HCT116 (cell line): ENCODE results near the gene CRHR1. TPM values are rescaled to one million over a fixed set of nuclear protein-coding genes. Genes with fewer than 3 reads are reported as not detected.
A peak's percentile ranks its signal among the peaks of the same experiment; 100 is the strongest.

Experiments used
- ATAC-seq: fragments of 200-7000 bp; cut with Tn5 transposase; 2 replicates; pipeline ENCODE4 v1.9.1; 2020; ENCODE audit warnings: mild to moderate bottlenecking, moderate library complexity
- BruUV-seq: library from RNA; stranded (reverse); fragments of 400-500 nt; replicated peaks from 2 replicates; lab custom pipeline; 2021; lab: Mats Ljungman, UMichigan
- CTCF ChIA-PET: fragments of 300-600 bp; sonication (Branson Sonifier 250); formaldehyde crosslinking; loops from one replicate; lab custom pipeline; 2021; ENCODE audit warnings: antibody characterized with exemption; lab: Charles Lee
- POLR2A ChIA-PET: fragments of 300-600, 350-600 bp; sonication (Branson Sonifier 250); formaldehyde crosslinking; loops from one replicate; lab custom pipeline; 2021; ENCODE audit warnings: antibody characterized with exemption; lab: Charles Lee
- RAD21 ChIA-PET, 2 experiments: fragments of 300-600 bp; sonication (Branson Sonifier 250); formaldehyde crosslinking; loops; one replicate each; lab custom pipeline; 2023; ENCODE audit warnings: low total read pairs in 2 of 2; ENCODE audit not compliant: uncharacterized antibody in 2 of 2, unreplicated experiment in 2 of 2, low non-redundant PET in 1 of 2; lab: Charles Lee
- DNase-seq: peaks from one replicate; pipeline ENCODE4 v3.0.0-alpha.2; 2010; ENCODE audit warnings: low read depth, low spot score
- H2AFZ ChIP-seq: fragments of 200-600 bp; shearing (Covaris generic), sonication (generic); 2 replicates; pipeline ENCODE4 v1.6.1; 2017; ENCODE audit warnings: low read depth, mixed run types, mixed read lengths, antibody characterized with exemption, low read length; ENCODE audit not compliant: poor library complexity, severe bottlenecking
- H3K27ac ChIP-seq: 2 replicates; pipeline ENCODE4 v1.5.1; 2012; ENCODE audit warnings: low read depth, low read length
- H3K27me3 ChIP-seq: fragments of 200-600 bp; sonication (generic); 2 replicates; pipeline ENCODE4 v1.6.1; 2016; ENCODE audit warnings: mixed run types, low read length, mixed read lengths; ENCODE audit not compliant: insufficient read depth
- H3K36me3 ChIP-seq, 2 experiments: fragments of 200-500 bp in 1 of 2; fragments of 200-600 bp in 1 of 2; sonication (Bioruptor generic) in 1 of 2; sonication (generic) in 1 of 2; 2 replicates each; pipeline versions ENCODE4 v1.5.1 to v1.6.1; 2014 to 2016; ENCODE audit warnings: low read length in 2 of 2, inconsistent platforms in 1 of 2, mixed read lengths in 1 of 2, mixed run types in 1 of 2; ENCODE audit not compliant: insufficient read depth in 2 of 2, control insufficient read depth in 1 of 2
- H3K4me1 ChIP-seq, 2 experiments: fragments of 200-600 bp in 1 of 2; sonication (generic) in 1 of 2; 2 replicates each; pipeline versions ENCODE4 v1.5.1 to v1.6.1; 2012 to 2017; ENCODE audit warnings: low read length in 2 of 2, inconsistent platforms in 1 of 2, mild to moderate bottlenecking in 1 of 2, mixed read lengths in 1 of 2, mixed run types in 1 of 2, moderate library complexity in 1 of 2; ENCODE audit not compliant: insufficient read depth in 2 of 2, control insufficient read depth in 1 of 2
- H3K4me2 ChIP-seq: fragments of 200-600 bp; sonication (generic); 2 replicates; pipeline ENCODE4 v1.6.1; 2017; ENCODE audit warnings: mixed run types, low read length, mixed read lengths
- H3K4me3 ChIP-seq, 2 experiments: fragments of 200-600 bp in 1 of 2; sonication (generic) in 1 of 2; replicated peaks in 1 of 2; 2 replicates each; pipeline ENCODE4 v1.5.1; 2011 to 2016; ENCODE audit warnings: low read length in 2 of 2, control low read depth in 1 of 2, low read depth in 1 of 2, mild to moderate bottlenecking in 1 of 2, mixed read lengths in 1 of 2, mixed run types in 1 of 2
- H3K79me2 ChIP-seq: fragments of 200-600 bp; sonication (generic); 2 replicates; pipeline ENCODE4 v1.6.1; 2017; ENCODE audit warnings: mild to moderate bottlenecking, mixed run types, low read length, moderate library complexity, mixed read lengths; ENCODE audit not compliant: insufficient read depth
- H3K9ac ChIP-seq: fragments of 200-600 bp; sonication (generic); 2 replicates; pipeline ENCODE4 v1.6.1; 2016; ENCODE audit warnings: low read length, mixed read lengths
- H3K9me2 ChIP-seq: fragments of 200-600 bp; sonication (generic), shearing (Covaris generic); 2 replicates; pipeline ENCODE4 v1.6.1; 2017; ENCODE audit warnings: mixed run types, mild to moderate bottlenecking, moderate library complexity; ENCODE audit not compliant: insufficient read depth
- H3K9me3 ChIP-seq, 2 experiments: fragments of 200-500 bp in 1 of 2; fragments of 200-600 bp in 1 of 2; sonication (Bioruptor generic) in 1 of 2; sonication (generic) in 1 of 2; 2 replicates each; pipeline ENCODE4 v1.6.1; 2014 to 2017; ENCODE audit warnings: low read length in 2 of 2, mixed read lengths in 2 of 2, inconsistent platforms in 1 of 2, low read depth in 1 of 2, mild to moderate bottlenecking in 1 of 2, mixed run types in 1 of 2, moderate library complexity in 1 of 2; ENCODE audit not compliant: control insufficient read depth in 1 of 2, insufficient read depth in 1 of 2
- H4K20me1 ChIP-seq: fragments of 200-600 bp; sonication (generic), shearing (Covaris generic); 2 replicates; pipeline ENCODE4 v1.6.1; 2017; ENCODE audit warnings: mixed run types, mild to moderate bottlenecking, moderate library complexity; ENCODE audit not compliant: insufficient read depth
- CBX3 ChIP-seq: IDR thresholded peaks from 2 replicates; pipeline ENCODE4 v1.6.1; 2012; ENCODE audit warnings: low read depth
- CEBPB ChIP-seq: IDR thresholded peaks from 2 replicates; pipeline ENCODE4 v1.6.1; 2012; ENCODE audit warnings: low read depth
- ELF1 ChIP-seq: IDR thresholded peaks from 2 replicates; pipeline ENCODE4 v1.6.1; 2012; ENCODE audit warnings: low read depth, borderline replicate concordance
- EZH2 ChIP-seq: fragments of 200-600 bp; sonication (generic); IDR thresholded peaks from 2 replicates; pipeline ENCODE4 v1.6.1; 2017; ENCODE audit warnings: antibody characterized with exemption, mixed run types
- EZH2phosphoT487 ChIP-seq: fragments of 200-600 bp; IDR thresholded peaks from 2 replicates; pipeline ENCODE4 v1.6.1; 2018; ENCODE audit warnings: antibody characterized with exemption, borderline replicate concordance
- FOSL1 ChIP-seq: IDR thresholded peaks from 2 replicates; pipeline ENCODE4 v1.6.1; 2012; ENCODE audit warnings: low read depth
- JUND ChIP-seq: IDR thresholded peaks from 2 replicates; pipeline ENCODE4 v1.6.1; 2012
- POLR2A ChIP-seq: IDR thresholded peaks from 2 replicates; pipeline ENCODE4 v1.7.0; 2011; ENCODE audit warnings: borderline replicate concordance; ENCODE audit not compliant: insufficient read depth, insufficient read length; ENCODE audit errors: extremely low read depth
- SIN3A ChIP-seq: IDR thresholded peaks from 2 replicates; pipeline ENCODE4 v1.6.1; 2012; ENCODE audit warnings: low read depth
- SP1 ChIP-seq: IDR thresholded peaks from 2 replicates; pipeline ENCODE4 v1.6.1; 2012; ENCODE audit warnings: low read depth
- SRF ChIP-seq: IDR thresholded peaks from 2 replicates; pipeline ENCODE4 v1.6.1; 2012; ENCODE audit warnings: low read depth
- ZNF274 ChIP-seq: fragments of 200-500 bp; sonication (Bioruptor generic); IDR thresholded peaks from 2 replicates; pipeline ENCODE4 v1.6.1; 2014; ENCODE audit warnings: mild to moderate bottlenecking, low read depth, low read length, inconsistent platforms
- intact Hi-C: fragments of 100-400 bp; cut with micrococcal nuclease; formaldehyde crosslinking; loops from 2 replicates; pipeline ENCODE4 v1.10.0; 2022
- total RNA-seq: library from RNA; stranded (reverse); gene quantifications from one replicate; pipeline ENCODE4 v1.2.1, GENCODE V29; 2021; ENCODE audit not compliant: unreplicated experiment
- TF ChIP-seq, protein P1 (sequence below): IDR thresholded peaks from 2 replicates; pipeline ENCODE4 v1.6.1; 2012
- TF ChIP-seq, protein P2 (sequence below): IDR thresholded peaks from 2 replicates; pipeline ENCODE4 v1.6.1; 2011; ENCODE audit warnings: mild to moderate bottlenecking, low read length, moderate library complexity; ENCODE audit not compliant: insufficient replicate concordance; ENCODE audit errors: extremely low read depth
- TF ChIP-seq, protein P3 (sequence below): IDR thresholded peaks from 2 replicates; pipeline ENCODE4 v1.6.1; 2012; ENCODE audit warnings: low read depth
- TF ChIP-seq, protein P4 (sequence below): IDR thresholded peaks from 2 replicates; pipeline ENCODE4 v1.6.1; 2012

The CRHR1 gene
- total RNA-seq, 1 experiment from 2014 or later, result 0.12 TPM

DNA sequence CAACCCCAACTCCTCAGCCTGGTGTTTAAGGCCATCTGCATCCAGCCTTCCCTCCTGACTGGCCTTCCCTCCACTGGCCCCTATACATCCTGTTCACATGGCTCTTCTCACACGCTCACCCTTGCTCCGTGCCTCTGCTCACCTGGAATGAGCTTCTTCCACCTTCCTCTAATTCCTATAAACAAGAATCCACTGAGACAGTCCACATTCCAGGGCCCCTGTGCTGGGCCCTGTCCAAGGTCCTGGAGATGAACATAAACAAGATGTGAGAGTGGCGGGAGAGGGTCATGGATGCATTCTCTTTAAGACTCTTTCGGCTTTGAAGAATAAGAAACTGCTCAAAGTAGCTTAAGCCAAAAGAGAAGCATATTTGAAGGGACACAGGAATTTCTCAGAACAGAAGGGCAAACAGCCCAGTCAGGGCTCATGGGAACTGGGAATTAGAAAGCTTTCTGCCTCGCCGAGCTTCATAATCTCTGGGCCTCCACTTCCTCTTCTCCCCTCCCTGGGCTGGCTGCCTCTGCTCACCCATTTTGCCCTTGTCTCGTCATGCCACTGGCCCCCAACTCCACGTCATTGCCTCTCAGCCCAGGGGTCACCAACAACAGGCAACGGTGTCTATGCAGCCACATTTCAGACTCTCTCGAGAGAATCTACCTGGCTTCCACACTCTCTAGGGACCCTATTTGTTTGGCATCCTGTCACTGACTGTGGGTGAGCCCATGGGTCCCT lies 74.0 kb downstream of the CRHR1 start:
- DNase-seq (no peak), ATAC-seq (peak; percentile 52)
- Histone ChIP-seq H3K27me3 (peaks cover 19% of the 10 kb centered on the region), H3K4me2 (no peak overlapping the region), H3K36me3 (no peaks in the 10 kb centered on the region), H3K79me2 (no peaks in the 10 kb centered on the region), H3K4me1 (no peaks in the 10 kb centered on the region), H3K4me3 (no peak overlapping the region), H2AFZ (no peak overlapping the region), H3K9ac (no peak overlapping the region), H3K9me2 (no peaks in the 10 kb centered on the region), H4K20me1 (no peaks in the 10 kb centered on the region), H3K27ac (no peak overlapping the region), H3K9me3 (no peaks in the 10 kb centered on the region)
- ChIA-PET RAD21 (no interaction called here), CTCF (interaction anchor here (1.3 kb wide), 1 partner anchor 218 kb away, joined by 4 read pairs; no protein-coding TSS in a partner anchor), POLR2A (no interaction called here)
- intact Hi-C loops, result loop anchor here (10.0 kb wide), 1 partner anchor 643 kb away; no protein-coding TSS in a partner anchor
- BruUV-seq, result no TSS peak
- TF ChIP-seq FOSL1, result no peak
- TF ChIP-seq, protein P1, sequence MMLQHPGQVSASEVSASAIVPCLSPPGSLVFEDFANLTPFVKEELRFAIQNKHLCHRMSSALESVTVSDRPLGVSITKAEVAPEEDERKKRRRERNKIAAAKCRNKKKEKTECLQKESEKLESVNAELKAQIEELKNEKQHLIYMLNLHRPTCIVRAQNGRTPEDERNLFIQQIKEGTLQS, result no peak
- TF ChIP-seq SIN3A, result 0 out of 2 replicates have a peak, but pooled peaks have one; percentile 25
- peak; percentile 35; the same call in 1 of the 2 replicates for TF ChIP-seq CBX3
- no peak for TF ChIP-seq SP1
- TF ChIP-seq CEBPB, result no peak; the same call in 1 of the 2 replicates
- TF ChIP-seq EZH2phosphoT487, result no peak
- TF ChIP-seq POLR2A, result no peak
- TF ChIP-seq EZH2, result no peak
- no peak for TF ChIP-seq SRF
- TF ChIP-seq, protein P2, sequence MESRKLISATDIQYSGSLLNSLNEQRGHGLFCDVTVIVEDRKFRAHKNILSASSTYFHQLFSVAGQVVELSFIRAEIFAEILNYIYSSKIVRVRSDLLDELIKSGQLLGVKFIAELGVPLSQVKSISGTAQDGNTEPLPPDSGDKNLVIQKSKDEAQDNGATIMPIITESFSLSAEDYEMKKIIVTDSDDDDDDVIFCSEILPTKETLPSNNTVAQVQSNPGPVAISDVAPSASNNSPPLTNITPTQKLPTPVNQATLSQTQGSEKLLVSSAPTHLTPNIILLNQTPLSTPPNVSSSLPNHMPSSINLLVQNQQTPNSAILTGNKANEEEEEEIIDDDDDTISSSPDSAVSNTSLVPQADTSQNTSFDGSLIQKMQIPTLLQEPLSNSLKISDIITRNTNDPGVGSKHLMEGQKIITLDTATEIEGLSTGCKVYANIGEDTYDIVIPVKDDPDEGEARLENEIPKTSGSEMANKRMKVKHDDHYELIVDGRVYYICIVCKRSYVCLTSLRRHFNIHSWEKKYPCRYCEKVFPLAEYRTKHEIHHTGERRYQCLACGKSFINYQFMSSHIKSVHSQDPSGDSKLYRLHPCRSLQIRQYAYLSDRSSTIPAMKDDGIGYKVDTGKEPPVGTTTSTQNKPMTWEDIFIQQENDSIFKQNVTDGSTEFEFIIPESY, result no peak
- TF ChIP-seq, protein P3, sequence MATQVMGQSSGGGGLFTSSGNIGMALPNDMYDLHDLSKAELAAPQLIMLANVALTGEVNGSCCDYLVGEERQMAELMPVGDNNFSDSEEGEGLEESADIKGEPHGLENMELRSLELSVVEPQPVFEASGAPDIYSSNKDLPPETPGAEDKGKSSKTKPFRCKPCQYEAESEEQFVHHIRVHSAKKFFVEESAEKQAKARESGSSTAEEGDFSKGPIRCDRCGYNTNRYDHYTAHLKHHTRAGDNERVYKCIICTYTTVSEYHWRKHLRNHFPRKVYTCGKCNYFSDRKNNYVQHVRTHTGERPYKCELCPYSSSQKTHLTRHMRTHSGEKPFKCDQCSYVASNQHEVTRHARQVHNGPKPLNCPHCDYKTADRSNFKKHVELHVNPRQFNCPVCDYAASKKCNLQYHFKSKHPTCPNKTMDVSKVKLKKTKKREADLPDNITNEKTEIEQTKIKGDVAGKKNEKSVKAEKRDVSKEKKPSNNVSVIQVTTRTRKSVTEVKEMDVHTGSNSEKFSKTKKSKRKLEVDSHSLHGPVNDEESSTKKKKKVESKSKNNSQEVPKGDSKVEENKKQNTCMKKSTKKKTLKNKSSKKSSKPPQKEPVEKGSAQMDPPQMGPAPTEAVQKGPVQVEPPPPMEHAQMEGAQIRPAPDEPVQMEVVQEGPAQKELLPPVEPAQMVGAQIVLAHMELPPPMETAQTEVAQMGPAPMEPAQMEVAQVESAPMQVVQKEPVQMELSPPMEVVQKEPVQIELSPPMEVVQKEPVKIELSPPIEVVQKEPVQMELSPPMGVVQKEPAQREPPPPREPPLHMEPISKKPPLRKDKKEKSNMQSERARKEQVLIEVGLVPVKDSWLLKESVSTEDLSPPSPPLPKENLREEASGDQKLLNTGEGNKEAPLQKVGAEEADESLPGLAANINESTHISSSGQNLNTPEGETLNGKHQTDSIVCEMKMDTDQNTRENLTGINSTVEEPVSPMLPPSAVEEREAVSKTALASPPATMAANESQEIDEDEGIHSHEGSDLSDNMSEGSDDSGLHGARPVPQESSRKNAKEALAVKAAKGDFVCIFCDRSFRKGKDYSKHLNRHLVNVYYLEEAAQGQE, result peak; percentile 99
- TF ChIP-seq ZNF274, result no peak
- TF ChIP-seq JUND, result no peak
- TF ChIP-seq ELF1, result no peak
- TF ChIP-seq, protein P4, sequence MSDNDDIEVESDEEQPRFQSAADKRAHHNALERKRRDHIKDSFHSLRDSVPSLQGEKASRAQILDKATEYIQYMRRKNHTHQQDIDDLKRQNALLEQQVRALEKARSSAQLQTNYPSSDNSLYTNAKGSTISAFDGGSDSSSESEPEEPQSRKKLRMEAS, result peak; percentile 23; the same call in 1 of the 2 replicates
